ENCODE data around the gene STIM1.

GRCh38 chr11:3859373-3859881 is 4.0 kb downstream of the STIM1 start:
- TF ChIP-seq GATA3 (IDR thresholded peaks at IDR 0.05; ENCODE audit: low read depth, low read length) (no peak), GATA2 (IDR thresholded peaks at IDR 0.05; ENCODE audit: low read depth, low read length) (no peak)
